Stimulated activated CD8-positive, alpha-beta memory T cell treated with anti-CD3 and anti-CD28 coated beads, Interleukin-12 subunit alpha, Interleukin-12 subunit beta, amount 100 ng/mL, for 4 hours (primary cell): ENCODE data around the gene BUD13.
"Not testable (repeated sequence)": the region's sequence is repeated elsewhere in the genome, so short reads cannot be mapped to it uniquely, and the experiment has no call there.

Experiments used
- DNase-seq: peaks from one replicate; pipeline ENCODE4 v3.0.0-alpha.2; 2020; ENCODE audit warnings: low read depth

Gene BUD13, protein sequence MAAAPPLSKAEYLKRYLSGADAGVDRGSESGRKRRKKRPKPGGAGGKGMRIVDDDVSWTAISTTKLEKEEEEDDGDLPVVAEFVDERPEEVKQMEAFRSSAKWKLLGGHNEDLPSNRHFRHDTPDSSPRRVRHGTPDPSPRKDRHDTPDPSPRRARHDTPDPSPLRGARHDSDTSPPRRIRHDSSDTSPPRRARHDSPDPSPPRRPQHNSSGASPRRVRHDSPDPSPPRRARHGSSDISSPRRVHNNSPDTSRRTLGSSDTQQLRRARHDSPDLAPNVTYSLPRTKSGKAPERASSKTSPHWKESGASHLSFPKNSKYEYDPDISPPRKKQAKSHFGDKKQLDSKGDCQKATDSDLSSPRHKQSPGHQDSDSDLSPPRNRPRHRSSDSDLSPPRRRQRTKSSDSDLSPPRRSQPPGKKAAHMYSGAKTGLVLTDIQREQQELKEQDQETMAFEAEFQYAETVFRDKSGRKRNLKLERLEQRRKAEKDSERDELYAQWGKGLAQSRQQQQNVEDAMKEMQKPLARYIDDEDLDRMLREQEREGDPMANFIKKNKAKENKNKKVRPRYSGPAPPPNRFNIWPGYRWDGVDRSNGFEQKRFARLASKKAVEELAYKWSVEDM

GRCh38 chr11:116772443-116773202 lies at the start of gene BUD13:
TSS of gene BUD13 (minus strand) at chr11:116772987. CDS start at chr11:116772964, 23 bp downstream.
- peak; percentile 88 for DNase-seq

GRCh38 chr11:116822575-116822974 lies 49.8 kb upstream of the BUD13 start:
- DNase-seq = no peak

DNA sequence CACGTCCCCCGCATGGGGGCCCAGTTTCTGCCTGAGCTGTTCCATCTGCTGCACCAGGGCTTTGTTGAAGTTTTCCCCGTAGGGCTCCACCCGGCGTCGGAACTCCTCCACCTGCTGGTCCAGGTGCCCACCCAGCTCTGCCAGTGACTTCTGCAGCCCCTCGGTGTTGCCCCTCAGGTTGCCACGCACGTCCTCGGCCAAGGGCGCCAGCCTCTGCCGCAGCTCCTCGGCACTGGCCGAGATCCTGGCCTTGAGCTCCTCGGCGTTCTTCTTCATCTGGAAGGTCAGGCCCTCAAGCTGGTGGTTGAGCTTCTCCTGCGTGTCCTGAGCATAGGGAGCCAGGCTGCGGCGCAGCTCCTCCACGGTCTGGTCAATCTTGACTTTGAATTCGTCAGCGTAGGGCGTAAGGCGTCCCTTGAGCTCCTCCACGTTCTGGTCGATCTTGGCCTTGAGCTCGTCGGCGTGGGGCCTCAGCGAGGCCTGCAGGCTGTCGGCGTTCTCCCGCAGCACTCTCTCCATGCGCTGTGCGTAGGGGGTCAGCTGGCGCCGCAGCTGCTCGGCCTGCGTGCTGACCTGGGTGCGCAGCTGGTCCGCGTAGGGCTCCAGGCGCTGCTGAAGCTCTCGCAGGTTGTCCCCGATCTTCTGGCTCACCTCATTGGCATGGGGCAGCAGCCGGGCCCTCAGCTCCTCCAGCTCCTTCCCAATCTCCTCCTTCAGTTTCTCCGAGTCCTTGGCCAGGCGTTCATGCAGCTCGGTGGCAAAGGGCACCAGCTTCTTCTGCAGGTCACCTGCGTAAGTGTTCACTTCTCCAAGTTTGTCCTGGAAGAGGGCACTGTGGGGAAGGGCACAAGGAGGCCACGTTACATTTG lies 48.5 kb upstream of the BUD13 start:
- DNase-seq = no peak

GRCh38 chr11:116819049-116819448 lies 46.3 kb upstream of the BUD13 start:
- no peak for DNase-seq

DNA sequence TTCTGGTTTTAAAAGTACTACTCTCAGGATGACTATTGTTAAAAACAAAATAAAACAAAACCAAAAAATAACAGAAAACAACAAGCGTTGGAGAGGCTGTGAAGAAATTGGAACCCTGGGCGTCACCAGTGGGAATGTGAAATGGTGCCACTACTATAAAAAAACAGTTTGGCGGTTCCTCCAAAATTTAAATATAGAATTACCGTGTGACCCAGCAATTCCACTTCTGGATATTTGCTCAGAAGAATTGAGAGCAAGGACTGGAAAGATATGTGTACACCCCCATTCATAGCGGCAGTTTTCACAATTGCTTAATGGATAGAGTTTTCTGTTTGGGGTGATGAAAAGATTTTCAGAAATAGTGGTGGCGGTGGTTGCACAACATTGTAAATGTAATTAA lies 41.7 kb upstream of the BUD13 start:
- no peak for DNase-seq

DNA sequence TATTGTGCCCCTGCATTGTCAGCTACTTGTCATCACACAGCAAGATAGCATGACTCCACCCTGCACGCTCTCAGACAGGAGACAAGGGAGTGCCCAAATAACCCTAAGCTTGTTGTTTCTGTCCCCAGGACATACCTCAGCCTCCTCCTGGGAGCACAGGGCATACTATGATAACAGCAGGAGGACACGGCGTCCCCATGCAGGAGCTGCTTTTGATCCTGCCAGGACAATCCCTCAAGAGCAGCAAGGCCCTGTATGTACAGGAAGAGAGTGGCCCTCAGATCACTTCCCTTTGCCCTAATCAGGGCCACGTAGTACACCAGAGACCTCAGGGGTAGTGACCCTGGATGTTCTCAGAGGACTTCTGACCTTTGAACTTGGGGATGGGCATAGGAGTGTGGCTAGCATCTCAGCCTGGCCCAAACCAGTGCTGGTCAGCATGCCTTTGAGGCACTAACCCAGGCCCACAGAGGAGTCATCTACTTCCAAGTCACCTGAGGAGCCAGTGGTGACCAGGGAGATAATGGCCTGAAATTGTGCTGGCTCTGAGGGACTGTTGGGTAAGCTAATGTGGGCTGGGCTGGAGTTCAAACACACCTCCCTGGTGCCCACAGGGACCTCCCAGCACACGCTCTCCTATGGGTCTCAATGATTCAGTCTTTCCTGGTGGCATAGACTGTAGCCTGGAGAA lies 41.1 kb upstream of the BUD13 start:
- no peak for DNase-seq

- DNase-seq = no peak
These were observed 40.4 kb upstream of the BUD13 start for GRCh38 chr11:116813170-116813569.

GRCh38 chr11:116812109-116812508 lies 39.3 kb upstream of the BUD13 start:
- DNase-seq = no peak

DNA sequence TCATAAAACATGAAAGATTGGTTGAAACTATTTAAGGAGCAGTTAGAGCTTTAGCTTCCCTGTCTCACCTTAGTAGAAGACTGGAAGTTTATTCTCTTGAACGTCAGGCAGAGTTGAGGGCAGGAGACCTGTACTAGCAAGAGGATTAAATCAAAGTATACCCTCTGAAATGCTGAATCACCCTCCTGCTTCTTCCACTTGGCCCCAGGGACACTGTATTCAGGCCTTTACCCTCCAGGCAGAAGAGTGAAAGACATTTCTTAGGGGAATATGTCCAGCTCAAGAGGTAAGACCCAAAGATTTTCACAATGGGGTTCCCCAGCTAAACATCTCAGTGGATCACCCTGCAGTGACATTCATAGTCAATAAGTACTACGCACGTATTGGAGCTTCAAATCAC lies 38.4 kb upstream of the BUD13 start:
- DNase-seq = no peak

- no peak for DNase-seq
These were observed 35.7 kb upstream of the BUD13 start for GRCh38 chr11:116808262-116809175.

GRCh38 chr11:116807601-116808261 lies 34.9 kb upstream of the BUD13 start:
- no peak for DNase-seq

- no peak for DNase-seq
These were observed 31.2 kb upstream of the BUD13 start for GRCh38 chr11:116804001-116804400.

- not testable (repeated sequence) for DNase-seq
These were observed 28.9 kb upstream of the BUD13 start for GRCh38 chr11:116801662-116802061.

GRCh38 chr11:116800610-116801009 lies 27.8 kb upstream of the BUD13 start:
- DNase-seq = no peak

DNA sequence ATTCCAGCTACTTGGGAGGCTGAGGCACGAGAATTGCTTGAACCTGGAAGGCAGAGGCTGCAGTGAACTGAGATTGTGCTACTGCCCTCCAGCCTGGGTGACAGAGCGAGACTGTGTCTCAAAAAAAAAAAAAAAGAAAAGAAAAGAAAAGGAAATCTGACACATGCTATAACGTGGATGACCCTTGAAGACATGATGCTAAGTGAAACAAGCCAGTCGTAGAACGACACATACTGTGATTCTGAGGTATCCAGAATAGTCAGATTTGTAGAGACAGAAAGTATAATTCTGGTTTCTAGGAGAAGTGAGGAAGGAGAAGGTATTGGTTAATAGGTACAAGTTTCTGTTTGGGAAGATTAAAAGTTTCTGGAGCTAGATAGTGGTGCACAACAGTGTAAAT lies 25.6 kb upstream of the BUD13 start:
- no peak for DNase-seq

DNA sequence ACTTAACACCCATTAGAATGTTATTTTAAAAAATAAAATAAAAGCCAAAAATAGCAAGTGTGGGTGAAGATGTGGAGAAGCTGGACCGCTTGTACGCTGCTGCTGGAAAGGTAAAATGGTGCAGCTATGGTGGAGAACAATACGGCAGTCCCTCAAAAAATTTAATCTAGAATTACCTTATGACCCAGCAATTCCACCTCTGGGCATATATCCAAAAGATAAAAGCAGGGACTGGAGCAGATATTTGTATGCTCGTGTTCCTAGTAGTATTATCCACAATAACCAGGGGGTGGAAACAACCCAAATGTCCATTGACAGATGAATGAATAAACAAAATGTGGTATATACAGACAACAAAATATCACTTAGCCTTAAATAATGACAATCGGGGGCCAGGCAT lies 25.0 kb upstream of the BUD13 start:
- DNase-seq = no peak

GRCh38 chr11:116796548-116796947 lies 23.8 kb upstream of the BUD13 start:
- no peak for DNase-seq

GRCh38 chr11:116794851-116795250 lies 22.1 kb upstream of the BUD13 start:
- no peak for DNase-seq

DNA sequence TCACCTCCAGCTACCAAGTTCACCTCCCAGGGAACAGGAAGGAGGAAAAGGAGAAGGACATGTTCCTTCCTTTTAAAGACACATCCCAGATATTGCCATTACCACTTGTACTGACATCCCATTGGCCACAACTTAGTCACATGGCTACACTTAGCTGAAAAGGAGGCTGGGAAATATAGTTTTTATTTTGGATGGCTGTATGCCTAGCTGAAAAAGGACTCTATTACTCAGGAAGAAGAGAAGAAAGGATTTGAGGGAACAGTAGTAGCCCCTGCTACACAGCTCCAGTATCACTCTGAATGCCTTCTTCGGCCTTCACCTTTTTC lies 20.9 kb upstream of the BUD13 start:
- DNase-seq = no peak
